Suprapubic skin (tissue), 4 donors: ENCODE measurements around the gene RAD51AP2. TPM values are rescaled to one million over a fixed set of nuclear protein-coding genes. Genes with fewer than 3 reads are reported as not detected.
A peak's percentile ranks its signal among the peaks of the same experiment; 100 is the strongest.

Source experiments
- DNase-seq, 2 donors: peaks; one replicate each; pipeline ENCODE4 v3.0.0-alpha.2; 2019; ENCODE audit warnings: low spot score in 2 of 2
- H3K27ac ChIP-seq: fragments of 200-600 bp; sonication (generic); one replicate; pipeline ENCODE4 v1.5.1; 2019
- H3K27me3 ChIP-seq: fragments of 200-600 bp; sonication (generic); one replicate; pipeline ENCODE4 v1.5.1; 2019
- H3K36me3 ChIP-seq: fragments of 200-600 bp; sonication (generic); one replicate; pipeline ENCODE4 v1.5.1; 2019
- H3K4me1 ChIP-seq: fragments of 200-600 bp; sonication (generic); one replicate; pipeline ENCODE4 v1.5.1; 2019
- H3K4me3 ChIP-seq: fragments of 200-600 bp; sonication (generic); one replicate; pipeline ENCODE4 v1.5.1; 2019; ENCODE audit warnings: mild to moderate bottlenecking
- H3K9me3 ChIP-seq: fragments of 200-600 bp; sonication (generic); one replicate; pipeline ENCODE4 v1.5.1; 2019
- EP300 ChIP-seq: sonication (generic); formaldehyde crosslinking; IDR thresholded peaks from one replicate; pipeline ENCODE4 v1.6.1; 2017; ENCODE audit warnings: antibody characterized with exemption
- POLR2A ChIP-seq, 2 donors: fragments of 450-650 bp; IDR thresholded peaks; one replicate each; pipeline ENCODE4 v1.6.1; 2017; ENCODE audit warnings: antibody characterized with exemption in 2 of 2, mild to moderate bottlenecking in 2 of 2, moderate library complexity in 2 of 2
- POLR2AphosphoS5 ChIP-seq, 3 donors: sonication (generic); formaldehyde crosslinking; IDR thresholded peaks; one replicate each; pipeline ENCODE4 v1.6.1; 2017; ENCODE audit warnings: antibody characterized with exemption in 3 of 3
- WGBS: methylation state at CpG from one replicate; pipeline ENCODE4 v1.1.5; 2018; 5-methylcytosine and 5-hydroxymethylcytosine counted together
- total RNA-seq, 4 donors: library from RNA; depleted of rRNA; stranded (reverse); fragments of >200 nt; gene quantifications; one replicate each; pipeline ENCODE4 v1.1.0, GENCODE V29; 2016
- TF ChIP-seq, protein P1 (sequence below), 2 donors: fragments of 200-600 bp in 1 of 2; fragments of 450-650 bp in 1 of 2; sonication (generic) in 1 of 2; IDR thresholded peaks; one replicate each; pipeline ENCODE4 v1.5.1; 2016 to 2019; ENCODE audit warnings: antibody characterized with exemption in 2 of 2, mild to moderate bottlenecking in 1 of 2, moderate library complexity in 1 of 2

Gene RAD51AP2
- total RNA-seq, 4 donors from 2014 or later, result 0.11 to 0.89 (median 0.18) TPM; not detected in 1

DNA sequence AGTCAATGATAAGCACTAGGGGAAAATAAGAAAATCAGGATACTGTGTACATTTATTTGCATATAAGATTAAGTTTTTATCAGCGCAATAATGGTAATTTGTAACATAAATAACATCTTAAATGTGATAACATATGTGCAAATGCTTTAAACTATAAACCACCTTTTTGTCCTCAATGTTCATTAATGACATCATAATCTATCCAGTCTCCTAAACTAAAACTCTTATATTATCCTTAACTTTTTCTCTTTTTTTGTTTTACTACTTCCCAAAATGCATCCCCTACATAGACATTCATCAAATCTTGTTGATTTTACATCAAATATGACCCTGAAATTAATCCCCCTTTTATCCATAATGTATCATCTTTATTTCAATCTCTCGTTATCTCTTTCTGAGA, 3.4 kb upstream of the RAD51AP2 start:
- no peak for DNase-seq
- Histone ChIP-seq H3K9me3 (no peaks in the 10 kb centered on the region), H3K4me3 (no peak overlapping the region), H3K27ac (no peak overlapping the region), H3K36me3 (no peaks in the 10 kb centered on the region), H3K4me1 (peaks cover 15% of the 10 kb centered on the region), H3K27me3 (no peaks in the 10 kb centered on the region)
- TF ChIP-seq POLR2AphosphoS5 (IDR thresholded peaks at IDR 0.05), result no peak
- TF ChIP-seq EP300, result no peak
- TF ChIP-seq, protein P1, sequence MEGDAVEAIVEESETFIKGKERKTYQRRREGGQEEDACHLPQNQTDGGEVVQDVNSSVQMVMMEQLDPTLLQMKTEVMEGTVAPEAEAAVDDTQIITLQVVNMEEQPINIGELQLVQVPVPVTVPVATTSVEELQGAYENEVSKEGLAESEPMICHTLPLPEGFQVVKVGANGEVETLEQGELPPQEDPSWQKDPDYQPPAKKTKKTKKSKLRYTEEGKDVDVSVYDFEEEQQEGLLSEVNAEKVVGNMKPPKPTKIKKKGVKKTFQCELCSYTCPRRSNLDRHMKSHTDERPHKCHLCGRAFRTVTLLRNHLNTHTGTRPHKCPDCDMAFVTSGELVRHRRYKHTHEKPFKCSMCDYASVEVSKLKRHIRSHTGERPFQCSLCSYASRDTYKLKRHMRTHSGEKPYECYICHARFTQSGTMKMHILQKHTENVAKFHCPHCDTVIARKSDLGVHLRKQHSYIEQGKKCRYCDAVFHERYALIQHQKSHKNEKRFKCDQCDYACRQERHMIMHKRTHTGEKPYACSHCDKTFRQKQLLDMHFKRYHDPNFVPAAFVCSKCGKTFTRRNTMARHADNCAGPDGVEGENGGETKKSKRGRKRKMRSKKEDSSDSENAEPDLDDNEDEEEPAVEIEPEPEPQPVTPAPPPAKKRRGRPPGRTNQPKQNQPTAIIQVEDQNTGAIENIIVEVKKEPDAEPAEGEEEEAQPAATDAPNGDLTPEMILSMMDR (IDR thresholded peaks at IDR 0.05), result no peak
- no peak for TF ChIP-seq POLR2A (IDR thresholded peaks at IDR 0.05)
- 93% methylated on average over 2 of the region's 2 CpGs for WGBS

DNA sequence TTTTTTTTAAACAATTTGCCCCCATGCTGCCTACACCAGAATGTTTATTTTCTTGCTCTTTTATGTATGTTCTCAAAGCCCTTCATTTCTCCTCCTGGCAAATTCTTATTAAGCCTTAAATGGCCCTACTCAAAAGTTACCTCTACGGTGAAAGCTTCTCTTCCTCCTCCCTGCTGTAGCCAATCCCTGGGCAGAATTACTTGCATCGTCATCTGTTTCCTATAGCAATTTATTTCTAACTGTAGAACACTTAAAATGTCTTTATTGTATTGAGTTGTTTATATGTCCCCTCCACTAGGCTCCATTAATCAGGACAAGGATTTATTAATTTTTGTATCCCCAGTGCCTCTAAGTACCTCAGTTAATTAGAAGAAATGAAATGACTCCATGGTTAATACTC, 2.5 kb upstream of the RAD51AP2 start:
- WGBS, result 77% methylated on average over 2 of the region's 2 CpGs
- Histone ChIP-seq H3K4me3 (no peak overlapping the region), H3K27ac (no peak overlapping the region), H3K9me3 (no peaks in the 10 kb centered on the region), H3K4me1 (peaks cover 15% of the 10 kb centered on the region), H3K27me3 (no peaks in the 10 kb centered on the region), H3K36me3 (no peaks in the 10 kb centered on the region)
- DNase-seq, result no peak
- TF ChIP-seq POLR2A (IDR thresholded peaks at IDR 0.05) (no peak), EP300 (no peak), POLR2AphosphoS5 (IDR thresholded peaks at IDR 0.05) (no peak)
- TF ChIP-seq, protein P1 (IDR thresholded peaks at IDR 0.05), result no peak

DNA sequence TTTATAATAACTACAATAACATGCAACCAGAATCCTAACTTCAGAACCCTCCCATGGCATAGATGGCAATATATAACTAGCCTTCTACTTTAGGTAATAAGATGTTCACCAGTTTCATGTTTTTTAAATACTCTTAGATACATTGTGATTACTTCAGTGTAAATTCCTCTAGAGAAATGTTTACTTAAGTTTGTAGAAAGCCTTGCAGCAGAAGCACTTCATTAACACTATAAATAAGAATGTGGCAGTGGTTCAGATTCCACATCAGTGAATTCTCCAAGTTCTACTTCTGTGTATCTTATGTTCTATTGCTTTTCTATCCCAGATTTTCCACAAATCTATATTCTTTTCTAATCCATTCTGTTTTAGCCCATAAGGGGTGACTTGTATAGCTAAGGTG, 1.2 kb upstream of the RAD51AP2 start:
- no peak for DNase-seq
- TF ChIP-seq POLR2A (IDR thresholded peaks at IDR 0.05) (no peak), EP300 (no peak), POLR2AphosphoS5 (IDR thresholded peaks at IDR 0.05) (no peak)
- TF ChIP-seq, protein P1 (IDR thresholded peaks at IDR 0.05), result no peak

DNA sequence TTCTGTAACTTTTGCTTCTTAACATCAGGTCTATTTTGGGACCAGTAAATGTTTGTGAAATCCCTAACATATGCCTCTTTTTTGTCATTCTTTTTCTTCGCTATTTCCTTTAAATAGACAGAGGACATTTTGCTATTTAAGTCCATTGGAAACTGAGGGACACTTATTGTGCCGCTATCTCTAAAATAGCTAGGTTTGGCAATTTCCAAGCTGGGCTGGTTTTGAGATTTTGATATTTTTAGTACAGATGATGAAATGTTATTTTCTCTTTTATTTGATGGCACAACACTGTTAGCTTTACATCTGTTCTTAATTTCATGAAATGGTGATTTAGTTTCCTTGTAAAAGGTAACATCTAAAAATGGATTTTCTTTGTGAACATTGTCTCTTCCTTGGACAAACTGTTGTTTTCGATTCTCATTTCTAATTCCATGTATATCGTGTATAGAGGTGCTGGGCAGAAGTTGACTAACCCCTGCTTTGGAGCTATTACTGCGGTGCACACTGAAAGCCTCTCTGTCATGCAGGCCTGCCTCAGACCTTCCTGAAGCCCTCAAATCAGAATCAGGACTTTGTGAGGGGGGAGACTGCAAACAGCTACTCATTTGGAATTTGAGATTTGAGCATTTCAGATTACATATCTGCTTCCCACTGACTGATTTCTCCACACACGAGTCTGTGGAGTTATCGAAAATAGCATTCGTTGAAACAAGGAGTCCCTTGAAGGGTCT, 594 bp downstream of the RAD51AP2 start:
- H3K27ac ChIP-seq, result peak overlapping the region; percentile 49
- no peaks in the 10 kb centered on the region for H3K27me3 ChIP-seq
- H3K4me3 ChIP-seq, result peak overlapping the region; percentile 53
- no peaks in the 10 kb centered on the region for H3K9me3 ChIP-seq
- no peaks in the 10 kb centered on the region for H3K36me3 ChIP-seq
- DNase-seq, result no peak
- peaks cover 15% of the 10 kb centered on the region for H3K4me1 ChIP-seq
- 37% methylated on average over 8 of the region's 8 CpGs for whole genome bisulfite sequencing
- TF ChIP-seq, protein P1 (IDR thresholded peaks at IDR 0.05), result no peak
- TF ChIP-seq POLR2AphosphoS5 (IDR thresholded peaks at IDR 0.05) (no peak), EP300 (peak; percentile 26), POLR2A (IDR thresholded peaks at IDR 0.05) (no peak)

More for the DNA sequence above, 1.2 kb upstream of the RAD51AP2 start:
- Histone ChIP-seq H3K9me3 (no peaks in the 10 kb centered on the region), H3K36me3 (no peaks in the 10 kb centered on the region), H3K4me1 (peaks cover 15% of the 10 kb centered on the region), H3K27ac (no peak overlapping the region), H3K4me3 (no peak overlapping the region), H3K27me3 (no peaks in the 10 kb centered on the region)

DNA sequence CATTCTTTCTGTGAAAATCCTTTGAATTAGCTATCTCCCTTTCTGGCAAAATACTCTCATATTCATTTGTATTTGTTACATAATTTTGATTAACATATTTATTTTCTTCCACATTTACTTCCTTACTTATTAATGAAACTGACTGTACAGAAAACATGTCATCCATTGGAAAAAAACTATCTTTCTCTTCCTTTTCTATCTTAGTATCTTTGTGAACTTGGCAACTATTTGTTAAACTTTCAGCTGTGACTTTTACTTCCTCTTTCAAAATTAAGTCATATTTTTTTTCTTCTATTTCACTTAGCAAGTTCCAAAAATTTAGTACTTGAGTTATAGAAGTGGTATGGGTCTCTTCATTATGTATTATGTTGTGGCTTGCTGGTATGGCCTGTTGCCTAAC, 2.6 kb downstream of the RAD51AP2 start:
- Histone ChIP-seq H3K36me3 (no peaks in the 10 kb centered on the region), H3K4me3 (no peak overlapping the region), H3K4me1 (peaks cover 15% of the 10 kb centered on the region), H3K9me3 (no peaks in the 10 kb centered on the region), H3K27me3 (no peaks in the 10 kb centered on the region), H3K27ac (no peak overlapping the region)
- DNase-seq, result no peak
- TF ChIP-seq, protein P1 (IDR thresholded peaks at IDR 0.05), result no peak
- TF ChIP-seq EP300 (no peak), POLR2A (IDR thresholded peaks at IDR 0.05) (no peak), POLR2AphosphoS5 (IDR thresholded peaks at IDR 0.05) (no peak)
